ENCODE data around the gene DENND2C. TPM values are rescaled to one million over a fixed set of nuclear protein-coding genes. Genes with fewer than 3 reads are reported as not detected.

DENND2C gene
- polyA plus RNA-seq, 1 donor from 2014 or later: 0.26 TPM

- TF ChIP-seq SMC3 (conservative IDR thresholded peaks at IDR 0.05; ENCODE audit: poor library complexity): no peak
- no peak for TF ChIP-seq POLR2AphosphoS5 (IDR thresholded peaks at IDR 0.05)
- no peak for TF ChIP-seq RAD21 (conservative IDR thresholded peaks at IDR 0.05)
- TF ChIP-seq EP300 (conservative IDR thresholded peaks at IDR 0.05; ENCODE audit: poor library complexity, severe bottlenecking): no peak
- TF ChIP-seq CTCF (IDR thresholded peaks at IDR 0.05; ENCODE audit: poor library complexity, severe bottlenecking): no peak
- TF ChIP-seq TAF1 (IDR thresholded peaks at IDR 0.05; ENCODE audit: low read depth): no peak
- no peak for TF ChIP-seq REST (IDR thresholded peaks at IDR 0.05; ENCODE audit: borderline replicate concordance)
- no peak for TF ChIP-seq MXI1 (conservative IDR thresholded peaks at IDR 0.05; ENCODE audit: poor library complexity, severe bottlenecking)
- TF ChIP-seq EZH2 (IDR thresholded peaks at IDR 0.05; ENCODE audit: borderline replicate concordance, insufficient read depth, low read length, poor library complexity, severe bottlenecking): no peak
- no peak overlapping the region for H2AFZ ChIP-seq (ENCODE audit: low read depth, low read length)
- H3K27me3 ChIP-seq (ENCODE audit: insufficient read depth, low read depth, low read length): no peaks in the 10 kb centered on the region
- no peak overlapping the region for H3K9ac ChIP-seq (ENCODE audit: low read length)
- no peak overlapping the region for H3K4me2 ChIP-seq (ENCODE audit: low read length)
- H3K36me3 ChIP-seq (ENCODE audit: insufficient read depth, low read length): no peaks in the 10 kb centered on the region
- no peaks in the 10 kb centered on the region for H3F3A ChIP-seq (ENCODE audit: insufficient read depth, low read length, poor library complexity, severe bottlenecking)
- no peak overlapping the region for H3K4me3 ChIP-seq (ENCODE audit: low read length)
- no peaks in the 10 kb centered on the region for H3K79me2 ChIP-seq (replicated peaks; ENCODE audit: insufficient read depth, low read length)
- H3K27ac ChIP-seq (ENCODE audit: low read length): no peak overlapping the region
- no peaks in the 10 kb centered on the region for H3K9me3 ChIP-seq (ENCODE audit: low read length)
- no peaks in the 10 kb centered on the region for H4K20me1 ChIP-seq (ENCODE audit: insufficient read depth)
- no peaks in the 10 kb centered on the region for H3K9me2 ChIP-seq (ENCODE audit: insufficient read depth, low read length)
Observed at GRCh38 chr1:114691061-114691460, 21.2 kb upstream of the DENND2C start.

- Histone ChIP-seq H3K9ac (ENCODE audit: low read length) (no peak overlapping the region), H3K4me3 (ENCODE audit: low read length) (no peak overlapping the region), H3K27me3 (ENCODE audit: insufficient read depth, low read depth, low read length) (no peaks in the 10 kb centered on the region), H2AFZ (ENCODE audit: low read depth, low read length) (no peak overlapping the region), H3K36me3 (ENCODE audit: insufficient read depth, low read length) (no peaks in the 10 kb centered on the region), H3K4me2 (ENCODE audit: low read length) (no peak overlapping the region), H3F3A (ENCODE audit: insufficient read depth, low read length, poor library complexity, severe bottlenecking) (no peaks in the 10 kb centered on the region), H3K9me3 (ENCODE audit: low read length) (no peaks in the 10 kb centered on the region), H3K27ac (ENCODE audit: low read length) (no peak overlapping the region), H3K79me2 (replicated peaks; ENCODE audit: insufficient read depth, low read length) (no peaks in the 10 kb centered on the region), H4K20me1 (ENCODE audit: insufficient read depth) (no peaks in the 10 kb centered on the region), H3K9me2 (ENCODE audit: insufficient read depth, low read length) (no peaks in the 10 kb centered on the region)
- no peak for TF ChIP-seq RAD21 (conservative IDR thresholded peaks at IDR 0.05)
- TF ChIP-seq REST (IDR thresholded peaks at IDR 0.05; ENCODE audit: borderline replicate concordance): no peak
- TF ChIP-seq POLR2AphosphoS5 (IDR thresholded peaks at IDR 0.05): no peak
- no peak for TF ChIP-seq MXI1 (conservative IDR thresholded peaks at IDR 0.05; ENCODE audit: poor library complexity, severe bottlenecking)
- TF ChIP-seq EP300 (conservative IDR thresholded peaks at IDR 0.05; ENCODE audit: poor library complexity, severe bottlenecking): no peak
- TF ChIP-seq EZH2 (IDR thresholded peaks at IDR 0.05; ENCODE audit: borderline replicate concordance, insufficient read depth, low read length, poor library complexity, severe bottlenecking): no peak
- no peak for TF ChIP-seq TAF1 (IDR thresholded peaks at IDR 0.05; ENCODE audit: low read depth)
- no peak for TF ChIP-seq SMC3 (conservative IDR thresholded peaks at IDR 0.05; ENCODE audit: poor library complexity)
- TF ChIP-seq CTCF (IDR thresholded peaks at IDR 0.05; ENCODE audit: poor library complexity, severe bottlenecking): no peak
Observed at GRCh38 chr1:114690148-114690547, 20.3 kb upstream of the DENND2C start.
